GM19467 (cell line): ENCODE measurements around the gene CCDC54.
"Not testable (repeated sequence)": the region's sequence is repeated elsewhere in the genome, so short reads cannot be mapped to it uniquely, and the experiment has no call there.

Source experiments
- ATAC-seq: cut with Tn5 transposase; IDR thresholded peaks from one replicate; pipeline ENCODE4 v1.9.1; 2021; ENCODE audit warnings: mild to moderate bottlenecking, moderate library complexity; ENCODE audit not compliant: unreplicated experiment

The CCDC54 gene

DNA sequence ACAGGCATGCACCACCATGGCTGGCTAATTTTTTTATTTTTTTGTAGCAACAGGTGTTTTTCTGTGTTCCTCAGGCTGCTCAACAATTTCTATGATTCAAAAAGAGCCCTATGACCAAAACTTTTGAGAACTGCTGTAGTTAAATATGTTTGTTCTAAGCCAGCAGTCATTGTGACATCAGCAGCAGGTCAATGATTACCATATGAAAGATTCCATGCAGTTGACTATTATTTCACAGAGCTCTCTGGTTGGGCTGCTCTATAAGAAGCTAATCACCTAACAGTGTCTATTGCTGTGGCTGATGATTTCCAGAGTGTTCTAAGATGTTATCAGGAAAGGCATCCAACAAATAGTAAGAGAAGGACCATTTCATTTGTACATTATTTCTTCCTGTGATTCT is at the start of gene CCDC54:
Gene CCDC54 (plus strand): TSS at position 289 of the 400 bp plus-strand sequence. CDS start 149 bp downstream, outside the sequence.
- no peak for ATAC-seq

DNA sequence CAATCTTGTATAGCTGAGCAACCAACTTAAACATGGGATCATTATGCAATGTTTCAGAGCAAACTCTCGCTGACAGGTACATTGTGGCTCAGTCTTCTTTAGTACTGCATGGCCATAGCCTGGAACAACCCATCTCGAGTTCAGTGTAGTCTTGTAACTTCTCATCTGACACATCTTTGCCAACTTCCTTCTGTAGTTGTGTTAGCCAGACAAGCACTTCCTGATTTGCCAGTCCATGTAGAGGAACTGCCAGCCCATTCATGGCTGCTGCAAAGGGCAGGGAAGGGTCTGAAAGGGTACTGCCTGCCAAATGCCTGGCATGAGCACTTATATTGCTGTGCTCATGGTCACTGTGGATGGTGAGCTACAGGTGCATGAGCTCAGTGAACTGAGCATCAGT is 49.2 kb upstream of the CCDC54 start:
- ATAC-seq, result no peak

DNA sequence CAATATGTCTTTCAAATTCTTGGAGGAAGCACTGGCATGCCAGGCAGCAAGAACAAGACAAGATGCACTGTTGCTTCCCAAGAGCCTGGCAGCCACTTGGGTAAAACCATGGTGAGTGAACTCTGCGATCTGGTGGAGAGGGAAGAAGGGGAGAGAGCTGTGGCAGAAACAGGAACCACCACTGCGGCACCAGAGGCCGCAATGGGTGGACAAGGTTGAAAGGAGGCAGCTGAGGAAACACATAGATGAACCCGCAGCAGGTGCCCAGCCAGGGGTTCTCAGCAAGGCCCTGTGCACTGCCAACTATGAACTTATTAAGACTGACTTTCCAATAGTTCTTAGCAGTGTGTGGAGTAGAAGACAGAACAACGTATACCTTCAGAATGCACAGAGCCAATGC is 48.2 kb upstream of the CCDC54 start:
- ATAC-seq, result no peak

DNA sequence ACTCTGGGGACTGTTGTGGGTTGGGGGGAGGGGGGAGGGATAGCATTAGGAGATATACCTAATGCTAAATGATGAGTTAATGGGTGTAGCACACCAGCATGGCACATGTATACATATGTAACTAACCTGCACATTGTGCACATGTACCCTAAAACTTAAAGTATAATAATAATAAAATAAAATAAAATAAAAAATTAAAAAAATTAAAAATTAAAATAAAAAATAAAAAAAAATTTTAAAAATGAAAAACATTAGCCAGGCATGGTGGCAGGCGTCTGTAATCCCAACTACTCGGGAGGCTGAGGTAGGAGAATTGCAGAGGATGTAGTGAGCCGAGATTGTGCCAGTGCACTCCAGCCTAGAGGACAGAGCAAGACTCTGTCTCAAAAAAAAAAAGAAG is 37.5 kb upstream of the CCDC54 start:
- not testable (repeated sequence) for ATAC-seq

DNA sequence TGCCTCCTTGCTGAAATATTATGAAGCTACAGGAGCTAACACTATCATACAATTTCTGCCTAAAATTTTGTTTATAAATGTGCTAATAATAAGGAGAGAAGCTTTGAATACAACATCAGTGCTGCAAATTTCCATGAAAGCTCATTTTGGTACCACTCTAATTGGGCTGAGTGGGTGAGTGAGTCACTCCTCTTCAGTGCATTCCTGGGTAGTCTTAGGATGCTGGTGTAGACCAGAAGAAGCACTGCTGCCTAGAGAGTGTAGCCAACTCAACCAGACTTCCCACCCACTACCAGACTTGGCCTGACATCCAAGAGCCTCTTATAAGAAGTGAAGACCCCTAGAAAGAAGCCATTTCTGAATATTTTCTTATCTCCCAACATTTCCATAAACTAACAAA is 32.5 kb upstream of the CCDC54 start:
- ATAC-seq, result no peak

DNA sequence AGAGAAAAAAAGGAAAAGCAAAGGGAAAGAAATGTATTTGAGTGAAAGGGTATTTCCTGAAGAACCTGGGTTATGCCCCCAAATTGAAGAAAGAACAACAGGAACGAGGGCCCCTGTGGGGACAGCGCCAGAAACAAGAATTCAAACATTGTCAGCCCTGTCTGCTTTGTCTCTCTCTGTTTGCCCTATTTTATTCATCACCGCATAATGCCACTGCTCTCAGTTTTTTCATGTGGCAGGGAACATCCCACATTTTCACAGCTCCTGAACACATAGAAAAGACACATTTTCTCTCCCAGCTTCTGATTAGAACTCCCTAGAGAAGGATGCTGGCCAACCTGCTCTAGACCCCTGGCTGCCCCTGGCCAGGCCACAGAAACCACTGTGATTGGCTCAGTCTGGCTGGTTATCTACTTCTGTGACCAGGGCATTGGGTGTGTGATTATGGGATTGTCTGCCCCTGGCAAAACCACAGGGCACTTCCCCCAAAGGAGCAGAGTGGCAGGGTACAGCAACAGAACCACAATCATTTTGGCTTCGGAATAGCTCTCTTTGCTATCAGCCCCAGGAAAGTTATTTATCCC is 31.3 kb upstream of the CCDC54 start:
- no peak for ATAC-seq

DNA sequence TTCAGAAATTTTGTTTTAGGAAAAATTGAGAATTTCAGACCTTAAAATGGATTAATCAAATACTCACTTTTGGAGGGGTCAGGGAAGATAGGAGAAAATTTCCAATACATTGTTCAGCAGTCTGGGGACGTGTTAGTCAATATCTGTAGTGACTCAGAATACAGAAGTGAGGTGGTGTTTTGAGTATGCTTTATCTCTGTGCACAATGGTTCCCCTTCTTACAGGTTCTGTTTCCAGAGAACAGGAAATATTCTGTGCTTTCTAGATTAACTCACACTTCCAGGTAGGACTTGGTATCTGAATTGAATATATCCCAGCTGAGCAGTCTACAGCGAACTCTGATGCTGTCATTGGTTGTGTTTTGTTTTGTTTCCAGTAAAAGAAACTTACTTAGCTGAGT is 30.7 kb upstream of the CCDC54 start:
- ATAC-seq, result no peak

DNA sequence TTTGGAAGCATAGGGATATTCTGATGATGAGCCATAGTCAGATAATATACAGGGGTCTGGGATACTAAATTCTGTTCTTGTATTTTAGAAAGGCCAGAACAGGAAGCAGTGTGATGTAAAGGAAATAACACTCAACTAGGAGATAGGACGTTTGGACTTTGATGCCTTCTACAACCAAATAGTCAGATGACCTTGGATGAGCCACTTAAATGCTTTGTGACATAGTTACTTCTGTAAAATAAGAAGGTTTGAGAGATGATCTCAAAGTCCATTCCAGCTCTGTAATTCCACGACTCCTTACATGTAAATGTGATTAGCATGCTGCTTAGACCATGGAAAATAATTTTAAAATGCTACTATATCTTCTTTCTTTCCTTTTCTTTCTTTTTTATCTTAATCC is 29.5 kb upstream of the CCDC54 start:
- ATAC-seq, result no peak

DNA sequence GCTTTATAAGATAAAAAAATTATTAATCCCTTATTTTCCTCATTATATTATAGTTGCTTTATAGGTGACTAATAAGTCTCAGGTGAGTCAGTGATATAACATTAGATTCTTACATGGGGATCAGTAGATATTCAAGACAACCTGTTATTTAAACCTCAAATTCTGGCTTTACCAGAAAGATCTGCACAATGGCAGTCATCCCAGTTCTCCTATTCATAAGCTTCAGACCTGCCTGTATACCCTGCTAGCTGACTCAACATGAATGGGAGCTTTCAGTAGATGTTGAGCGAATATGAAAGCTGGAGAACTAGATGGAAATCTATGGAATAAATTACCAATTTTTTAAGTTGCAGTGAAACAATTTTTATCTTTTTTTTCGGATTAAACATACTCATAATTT is 20.5 kb upstream of the CCDC54 start:
- no peak for ATAC-seq

DNA sequence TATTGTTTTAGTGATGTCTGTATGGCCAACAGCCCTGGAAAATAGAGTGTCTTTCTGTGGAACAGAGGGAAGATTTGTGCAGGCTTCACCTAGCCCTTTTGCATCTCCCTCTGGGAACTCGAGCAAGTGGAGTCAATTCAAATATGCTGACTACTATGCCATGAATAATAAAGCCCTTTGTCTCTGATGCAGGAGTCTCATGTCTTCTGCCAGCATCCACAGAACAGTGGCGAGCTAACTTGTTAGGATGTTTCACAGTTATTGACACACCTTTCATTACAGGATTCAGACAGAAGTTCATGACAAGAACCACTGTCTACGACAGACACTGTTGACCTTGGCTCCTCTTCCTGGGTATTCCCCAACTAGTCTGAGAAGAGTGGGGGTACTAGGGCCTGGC is 15.6 kb upstream of the CCDC54 start:
- ATAC-seq, result no peak

DNA sequence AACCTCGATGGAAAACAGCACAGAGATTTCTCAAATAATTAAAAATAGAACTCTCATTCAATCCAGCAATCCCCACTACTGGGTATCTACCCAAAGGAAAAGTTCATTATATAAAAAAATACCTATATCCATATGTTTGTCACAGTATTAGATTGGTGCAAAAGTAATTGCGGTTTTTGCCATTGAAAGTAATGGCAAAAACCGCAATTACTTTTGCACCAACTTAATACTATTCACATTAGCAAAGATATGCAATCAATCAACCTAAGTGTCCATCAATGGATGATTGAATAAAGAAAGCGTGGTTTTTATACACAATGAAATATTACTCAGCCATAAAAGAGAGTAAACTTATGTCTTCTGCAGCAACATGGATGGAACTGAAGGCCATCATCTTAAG is 12.2 kb upstream of the CCDC54 start:
- no peak for ATAC-seq

DNA sequence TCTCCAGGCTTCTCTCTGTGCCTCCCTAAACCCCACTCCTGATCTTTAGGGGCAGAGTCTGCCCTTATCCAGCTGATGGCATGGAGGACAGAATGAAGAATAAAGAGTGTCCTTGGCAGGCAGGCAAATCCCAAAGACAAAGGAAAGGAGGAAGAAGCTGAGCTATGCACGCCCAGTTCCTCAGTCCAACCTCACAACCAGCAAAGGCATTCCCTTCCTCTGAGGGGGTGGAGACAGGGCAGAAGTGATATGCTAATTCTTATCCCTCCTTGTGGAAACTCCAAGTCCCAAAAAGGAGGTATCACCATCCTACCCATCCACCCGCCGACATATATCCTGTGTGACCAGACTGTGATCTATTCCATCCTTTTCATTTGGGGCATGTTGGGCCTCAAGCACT is 10.5 kb upstream of the CCDC54 start:
- ATAC-seq, result no peak

DNA sequence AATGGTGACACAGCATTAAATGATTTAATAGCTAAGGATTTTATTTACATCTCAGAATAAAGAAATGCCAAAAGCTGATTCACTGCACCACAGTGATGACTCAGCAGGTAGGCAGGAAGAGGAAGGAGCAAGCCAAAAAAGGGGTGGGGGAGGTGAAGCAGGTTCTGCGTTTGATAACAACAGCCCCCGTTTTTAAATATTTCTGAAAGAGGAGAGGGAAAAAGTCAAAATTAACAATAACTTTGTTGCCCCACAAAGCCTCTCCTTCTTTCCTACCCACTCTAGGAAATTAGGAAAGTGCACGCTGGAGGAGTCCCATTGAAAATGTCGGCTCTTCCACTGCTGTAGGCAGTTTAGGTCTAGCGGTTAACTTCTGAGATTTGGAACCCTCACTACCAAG is 9.9 kb upstream of the CCDC54 start:
- no peak for ATAC-seq

DNA sequence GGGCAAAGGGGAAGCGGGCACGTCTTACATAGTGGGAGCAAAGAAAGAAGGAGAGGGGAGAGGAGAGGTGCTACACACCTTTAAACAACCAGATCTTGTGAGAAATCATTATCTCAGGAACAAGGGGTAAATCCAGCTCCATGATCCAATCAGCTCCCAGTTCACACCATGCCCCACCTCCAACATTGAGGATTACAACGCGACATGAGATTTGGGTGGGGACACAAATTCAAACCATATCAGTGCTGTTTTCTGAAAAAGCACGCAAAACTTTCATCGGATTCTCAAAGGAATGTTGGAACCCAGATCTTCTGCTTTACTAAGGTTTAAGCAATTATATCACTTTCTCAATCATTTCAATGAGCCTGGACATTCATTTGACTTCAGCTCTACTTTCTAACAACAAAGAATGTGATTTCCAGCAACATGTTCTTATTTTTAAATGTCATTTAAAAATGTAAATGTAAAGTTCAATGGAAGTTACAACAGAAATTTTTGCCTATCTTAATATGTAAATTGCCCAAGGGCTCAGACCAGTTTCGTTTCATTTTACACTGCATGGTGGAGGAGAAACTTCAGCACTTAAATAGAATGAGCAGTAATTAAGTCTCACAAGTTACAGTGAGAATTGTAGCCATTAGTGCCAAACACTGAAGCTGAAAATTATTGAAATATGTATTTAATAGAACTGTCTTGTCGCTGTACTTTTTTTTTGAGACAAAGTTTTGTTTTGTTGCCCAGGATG is 8.4 kb upstream of the CCDC54 start:
- ATAC-seq, result no peak

DNA sequence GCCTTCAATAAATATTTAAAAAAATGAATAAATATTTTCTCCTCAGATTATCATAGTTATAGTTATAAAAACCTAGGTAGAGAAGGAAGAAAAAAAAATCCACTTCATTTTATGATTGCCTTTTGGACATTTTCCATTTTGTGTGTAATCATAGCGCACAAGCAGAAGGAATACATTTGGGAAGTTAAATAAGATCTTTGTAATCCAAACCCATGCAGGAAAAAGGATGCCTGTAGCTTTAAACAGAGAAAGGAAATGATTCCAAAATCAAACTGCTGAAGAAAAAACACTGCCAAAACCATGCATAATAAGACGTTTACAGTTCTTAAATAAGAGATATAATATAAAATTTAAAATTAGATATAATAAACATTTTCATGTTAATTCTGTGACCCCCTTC is 7.4 kb upstream of the CCDC54 start:
- no peak for ATAC-seq

DNA sequence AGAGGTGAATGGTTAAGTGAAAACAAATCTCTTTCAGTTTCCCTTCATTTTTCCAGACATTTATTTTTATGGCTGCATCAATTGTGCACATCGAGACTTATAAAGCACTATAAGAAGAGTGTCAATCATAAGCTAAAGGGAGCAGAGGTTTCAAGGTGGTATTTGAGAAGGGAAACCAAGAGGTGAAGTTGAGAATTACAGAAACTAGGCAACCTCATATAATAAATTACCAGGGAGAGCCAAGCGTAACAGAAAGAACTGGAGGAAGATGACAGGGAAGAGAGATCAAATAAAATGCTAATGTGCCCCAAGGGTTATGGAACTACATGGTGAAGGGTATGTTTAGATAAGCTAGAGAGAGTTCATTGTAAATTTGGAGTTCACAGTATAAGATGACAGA is 6.3 kb upstream of the CCDC54 start:
- no peak for ATAC-seq

DNA sequence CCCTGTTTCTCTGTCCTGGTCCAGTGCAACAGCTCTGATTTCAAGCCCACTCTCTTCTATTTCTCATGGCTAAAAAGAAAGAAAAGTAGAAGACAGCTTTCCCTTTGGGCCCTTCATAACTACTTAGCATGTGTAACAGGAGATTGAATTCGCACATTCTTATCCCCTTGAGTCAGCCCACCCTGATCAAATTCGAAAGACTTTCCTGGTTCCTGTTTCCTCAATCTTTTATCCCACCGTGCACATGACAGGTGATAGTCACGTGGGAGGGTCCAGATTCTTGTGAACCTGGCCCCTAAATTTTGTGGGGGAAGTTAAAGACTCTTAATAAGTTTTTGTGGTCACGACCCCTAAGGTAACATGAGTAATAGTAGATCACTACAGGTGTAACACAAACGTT is 4.7 kb upstream of the CCDC54 start:
- ATAC-seq, result no peak

DNA sequence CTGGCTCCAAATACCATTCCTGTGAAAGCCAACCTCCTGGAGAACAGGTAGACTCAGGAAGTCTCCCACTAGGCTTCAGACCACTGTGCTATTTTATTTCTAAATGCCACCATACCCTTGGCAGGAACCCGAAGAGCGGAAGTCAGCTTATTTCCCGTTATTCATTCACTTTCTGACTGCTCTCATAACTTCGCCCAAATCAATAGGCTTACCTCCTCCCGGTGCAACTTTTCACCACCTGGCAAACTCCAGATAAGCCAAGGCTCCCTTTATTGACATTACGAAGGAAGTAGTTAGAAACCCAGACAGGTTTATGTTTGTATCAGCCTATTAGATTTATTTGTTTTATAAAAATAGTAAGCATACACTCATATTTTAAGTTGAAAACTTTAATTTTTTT is 3.3 kb upstream of the CCDC54 start:
- ATAC-seq, result no peak

DNA sequence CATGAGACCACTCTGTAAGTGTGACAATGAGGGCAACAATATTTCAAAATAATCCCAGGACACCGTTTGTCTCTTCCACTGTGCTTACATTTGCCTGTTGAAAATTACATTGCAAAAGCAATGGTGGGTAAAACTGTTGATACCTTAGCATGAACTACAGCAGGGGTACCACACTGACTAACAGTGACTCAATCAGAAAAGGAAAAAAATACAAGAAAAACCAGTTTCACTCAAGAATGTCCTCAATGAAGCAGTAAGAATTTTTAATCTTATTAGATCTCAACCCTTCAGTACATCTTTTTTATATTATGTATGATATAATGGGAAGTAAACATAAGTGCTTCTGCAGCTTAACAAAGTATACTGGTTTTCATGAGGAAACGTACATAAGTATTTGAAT is 1.6 kb upstream of the CCDC54 start:
- no peak for ATAC-seq

DNA sequence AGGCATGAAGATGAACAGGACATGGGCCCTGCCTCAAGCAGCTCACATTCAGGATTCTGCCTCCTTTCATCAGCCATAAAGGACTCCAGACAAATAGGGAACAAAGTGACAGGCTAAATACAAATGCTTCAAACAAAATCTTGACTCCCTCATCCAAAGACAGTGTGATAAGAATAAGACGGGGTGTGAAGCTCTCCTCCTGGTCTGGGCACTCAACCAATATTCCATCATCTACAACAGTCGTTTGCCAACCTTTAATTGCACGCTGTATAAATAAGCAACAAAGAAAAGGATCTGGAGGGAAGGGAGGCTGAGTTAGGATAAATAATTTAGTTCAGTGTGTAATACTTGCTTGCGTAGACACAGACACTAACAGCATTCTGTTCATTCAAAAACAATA is 5.4 kb downstream of the CCDC54 start:
- no peak for ATAC-seq

DNA sequence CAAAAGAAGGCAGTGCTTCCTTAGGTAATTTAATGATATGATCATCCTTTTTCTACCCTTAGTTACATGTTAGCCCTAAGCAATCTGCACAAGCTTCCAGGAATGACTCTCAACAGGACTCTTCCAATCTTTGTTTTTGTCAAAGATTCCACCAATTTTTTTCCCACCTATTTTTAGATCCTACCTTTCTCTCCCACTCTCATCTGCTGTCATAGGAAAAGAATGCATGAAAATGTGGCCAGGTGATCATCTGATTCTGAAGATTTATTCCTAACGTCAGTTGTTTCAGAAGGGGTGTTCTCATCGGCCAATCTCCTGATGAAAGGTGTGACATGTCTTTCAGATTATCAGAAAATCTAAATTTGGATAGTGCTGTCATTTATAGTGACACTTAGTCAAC is 7.2 kb downstream of the CCDC54 start:
- no peak for ATAC-seq

DNA sequence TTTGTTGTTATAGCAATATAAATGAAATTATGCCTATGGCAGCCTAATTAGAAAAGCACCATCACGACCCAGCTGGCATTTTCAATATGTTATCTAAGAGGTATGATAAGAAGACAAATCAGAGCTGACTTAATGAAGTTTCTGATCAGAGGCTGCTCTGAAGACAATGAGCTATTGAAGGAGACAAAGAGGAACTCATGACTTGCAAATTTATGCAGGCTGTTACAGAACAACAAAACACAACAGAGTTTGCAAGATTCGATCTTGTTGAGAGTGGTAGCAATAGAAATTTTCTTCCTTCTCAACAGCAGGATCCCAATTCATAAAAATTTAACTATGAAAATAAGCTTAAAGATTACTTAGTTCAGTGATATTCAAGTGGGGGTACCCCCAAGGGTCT is 7.7 kb downstream of the CCDC54 start:
- ATAC-seq, result no peak

DNA sequence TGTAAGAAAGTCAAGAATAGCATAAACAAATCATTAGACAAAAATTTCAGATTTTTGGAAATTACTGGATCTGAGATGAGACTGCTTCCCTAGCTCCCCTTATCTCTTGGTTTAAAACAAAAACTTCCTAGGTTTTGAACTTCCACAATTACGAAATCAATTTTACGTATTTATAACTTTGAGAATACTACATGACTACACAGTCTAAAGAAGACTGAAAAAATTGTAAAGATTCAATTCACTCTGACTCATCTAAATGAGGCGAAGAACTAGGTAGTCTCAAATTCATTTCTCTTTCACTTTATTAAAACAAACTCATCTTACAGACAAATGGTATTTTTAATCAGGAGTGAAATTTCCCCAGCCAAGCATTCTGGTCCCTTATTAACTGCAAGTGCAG is 10.3 kb downstream of the CCDC54 start:
- ATAC-seq, result no peak
